ENCODE data around the gene KLHL30.

Gene KLHL30

GRCh38 chr2:238100049-238100820 lies 38.2 kb upstream of the KLHL30 start, which contains the start of gene ESPNL:
ESPNL (plus strand) TSS chr2:238100340; CDS start chr2:238100420, 80 bp downstream.
- no peaks in the 10 kb centered on the region for H3K79me2 ChIP-seq (ENCODE audit: insufficient read depth, low read length)
- no peaks in the 10 kb centered on the region for H4K20me1 ChIP-seq (ENCODE audit: insufficient read depth, low read length)
- no peak within 1 kb of the TSS for H3K9ac ChIP-seq (ENCODE audit: low read length)
- no peak within 1 kb of the TSS for H3K4me2 ChIP-seq (ENCODE audit: low read length)
- peaks cover 10% of the 10 kb centered on the region for H3K27me3 ChIP-seq (ENCODE audit: insufficient read depth, low read length)
- no peaks in the 10 kb centered on the region for H3F3A ChIP-seq (ENCODE audit: insufficient read depth, low read length)
- TF ChIP-seq EZH2 (IDR thresholded peaks at IDR 0.05; ENCODE audit: borderline replicate concordance, low read length), result no peak
- TF ChIP-seq CTCF (IDR thresholded peaks at IDR 0.05; ENCODE audit: low read length), result no peak
- H3K27ac ChIP-seq (ENCODE audit: low read depth, low read length, poor library complexity, severe bottlenecking), result no peak within 1 kb of the TSS
- no peaks in the 10 kb centered on the region for H3K9me3 ChIP-seq (ENCODE audit: low read length)
- no peak within 1 kb of the TSS for H3K4me3 ChIP-seq (ENCODE audit: low read depth, low read length, poor library complexity, severe bottlenecking)
- H3K9me2 ChIP-seq (ENCODE audit: low read depth, low read length), result no peaks in the 10 kb centered on the region
- H2AFZ ChIP-seq (ENCODE audit: low read length), result no peak within 1 kb of the TSS
- H3K4me1 ChIP-seq (ENCODE audit: insufficient read depth, low read length, severe bottlenecking), result peaks cover 10% of the 10 kb centered on the region
- H3K36me3 ChIP-seq (ENCODE audit: insufficient read depth, low read length), result 0 out of 2 replicates have a peak, but pooled peaks cover 2% of the 10 kb centered on the region

- H3K4me3 ChIP-seq (ENCODE audit: low read depth, low read length, poor library complexity, severe bottlenecking), result no peak overlapping the region
- no peaks in the 10 kb centered on the region for H3K9me3 ChIP-seq (ENCODE audit: low read length)
- H3K4me2 ChIP-seq (ENCODE audit: low read length), result no peak overlapping the region
- no peak overlapping the region for H2AFZ ChIP-seq (ENCODE audit: low read length)
- no peak overlapping the region for H3K9ac ChIP-seq (ENCODE audit: low read length)
- H3K79me2 ChIP-seq (ENCODE audit: insufficient read depth, low read length), result no peaks in the 10 kb centered on the region
- H3F3A ChIP-seq (ENCODE audit: insufficient read depth, low read length), result no peaks in the 10 kb centered on the region
- H3K36me3 ChIP-seq (ENCODE audit: insufficient read depth, low read length), result no peaks in the 10 kb centered on the region
- H3K27ac ChIP-seq (ENCODE audit: low read depth, low read length, poor library complexity, severe bottlenecking), result no peak overlapping the region
- H3K9me2 ChIP-seq (ENCODE audit: low read depth, low read length), result no peaks in the 10 kb centered on the region
- H3K27me3 ChIP-seq (ENCODE audit: insufficient read depth, low read length), result peaks cover 8% of the 10 kb centered on the region
- peaks cover 10% of the 10 kb centered on the region for H3K4me1 ChIP-seq (ENCODE audit: insufficient read depth, low read length, severe bottlenecking)
- TF ChIP-seq EZH2 (IDR thresholded peaks at IDR 0.05; ENCODE audit: borderline replicate concordance, low read length), result no peak
- no peak for TF ChIP-seq CTCF (IDR thresholded peaks at IDR 0.05; ENCODE audit: low read length)
- H4K20me1 ChIP-seq (ENCODE audit: insufficient read depth, low read length), result no peaks in the 10 kb centered on the region
Observed at GRCh38 chr2:238100821-238101771, 37.4 kb upstream of the KLHL30 start.

- peaks cover 8% of the 10 kb centered on the region for H3K27me3 ChIP-seq (ENCODE audit: insufficient read depth, low read length)
- no peaks in the 10 kb centered on the region for H4K20me1 ChIP-seq (ENCODE audit: insufficient read depth, low read length)
- H3K9me2 ChIP-seq (ENCODE audit: low read depth, low read length), result no peaks in the 10 kb centered on the region
- no peaks in the 10 kb centered on the region for H3F3A ChIP-seq (ENCODE audit: insufficient read depth, low read length)
- no peak overlapping the region for H3K4me3 ChIP-seq (ENCODE audit: low read depth, low read length, poor library complexity, severe bottlenecking)
- H3K36me3 ChIP-seq (ENCODE audit: insufficient read depth, low read length), result no peaks in the 10 kb centered on the region
- no peak overlapping the region for H2AFZ ChIP-seq (ENCODE audit: low read length)
- H3K4me1 ChIP-seq (ENCODE audit: insufficient read depth, low read length, severe bottlenecking), result peaks cover 18% of the 10 kb centered on the region
- H3K27ac ChIP-seq (ENCODE audit: low read depth, low read length, poor library complexity, severe bottlenecking), result no peak overlapping the region
- H3K9me3 ChIP-seq (ENCODE audit: low read length), result no peaks in the 10 kb centered on the region
- H3K4me2 ChIP-seq (ENCODE audit: low read length), result no peak overlapping the region
- H3K79me2 ChIP-seq (ENCODE audit: insufficient read depth, low read length), result no peaks in the 10 kb centered on the region
- no peak overlapping the region for H3K9ac ChIP-seq (ENCODE audit: low read length)
- TF ChIP-seq EZH2 (IDR thresholded peaks at IDR 0.05; ENCODE audit: borderline replicate concordance, low read length) (no peak), CTCF (IDR thresholded peaks at IDR 0.05; ENCODE audit: low read length) (no peak)
Observed at GRCh38 chr2:238101891-238102841, 36.3 kb upstream of the KLHL30 start.

Data from OCI-LY1 (cell line).